D341Med (cell line): Measurements from ENCODE around the gene PARP14.
"Not testable (repeated sequence)": the region's sequence is repeated elsewhere in the genome, so short reads cannot be mapped to it uniquely, and the experiment has no call there.

Experiments
- DNase-seq: peaks from one replicate; pipeline ENCODE4 v3.0.0; 2012; ENCODE audit warnings: low spot score

The PARP14 gene, protein sequence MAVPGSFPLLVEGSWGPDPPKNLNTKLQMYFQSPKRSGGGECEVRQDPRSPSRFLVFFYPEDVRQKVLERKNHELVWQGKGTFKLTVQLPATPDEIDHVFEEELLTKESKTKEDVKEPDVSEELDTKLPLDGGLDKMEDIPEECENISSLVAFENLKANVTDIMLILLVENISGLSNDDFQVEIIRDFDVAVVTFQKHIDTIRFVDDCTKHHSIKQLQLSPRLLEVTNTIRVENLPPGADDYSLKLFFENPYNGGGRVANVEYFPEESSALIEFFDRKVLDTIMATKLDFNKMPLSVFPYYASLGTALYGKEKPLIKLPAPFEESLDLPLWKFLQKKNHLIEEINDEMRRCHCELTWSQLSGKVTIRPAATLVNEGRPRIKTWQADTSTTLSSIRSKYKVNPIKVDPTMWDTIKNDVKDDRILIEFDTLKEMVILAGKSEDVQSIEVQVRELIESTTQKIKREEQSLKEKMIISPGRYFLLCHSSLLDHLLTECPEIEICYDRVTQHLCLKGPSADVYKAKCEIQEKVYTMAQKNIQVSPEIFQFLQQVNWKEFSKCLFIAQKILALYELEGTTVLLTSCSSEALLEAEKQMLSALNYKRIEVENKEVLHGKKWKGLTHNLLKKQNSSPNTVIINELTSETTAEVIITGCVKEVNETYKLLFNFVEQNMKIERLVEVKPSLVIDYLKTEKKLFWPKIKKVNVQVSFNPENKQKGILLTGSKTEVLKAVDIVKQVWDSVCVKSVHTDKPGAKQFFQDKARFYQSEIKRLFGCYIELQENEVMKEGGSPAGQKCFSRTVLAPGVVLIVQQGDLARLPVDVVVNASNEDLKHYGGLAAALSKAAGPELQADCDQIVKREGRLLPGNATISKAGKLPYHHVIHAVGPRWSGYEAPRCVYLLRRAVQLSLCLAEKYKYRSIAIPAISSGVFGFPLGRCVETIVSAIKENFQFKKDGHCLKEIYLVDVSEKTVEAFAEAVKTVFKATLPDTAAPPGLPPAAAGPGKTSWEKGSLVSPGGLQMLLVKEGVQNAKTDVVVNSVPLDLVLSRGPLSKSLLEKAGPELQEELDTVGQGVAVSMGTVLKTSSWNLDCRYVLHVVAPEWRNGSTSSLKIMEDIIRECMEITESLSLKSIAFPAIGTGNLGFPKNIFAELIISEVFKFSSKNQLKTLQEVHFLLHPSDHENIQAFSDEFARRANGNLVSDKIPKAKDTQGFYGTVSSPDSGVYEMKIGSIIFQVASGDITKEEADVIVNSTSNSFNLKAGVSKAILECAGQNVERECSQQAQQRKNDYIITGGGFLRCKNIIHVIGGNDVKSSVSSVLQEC (N-terminal part only)

DNA sequence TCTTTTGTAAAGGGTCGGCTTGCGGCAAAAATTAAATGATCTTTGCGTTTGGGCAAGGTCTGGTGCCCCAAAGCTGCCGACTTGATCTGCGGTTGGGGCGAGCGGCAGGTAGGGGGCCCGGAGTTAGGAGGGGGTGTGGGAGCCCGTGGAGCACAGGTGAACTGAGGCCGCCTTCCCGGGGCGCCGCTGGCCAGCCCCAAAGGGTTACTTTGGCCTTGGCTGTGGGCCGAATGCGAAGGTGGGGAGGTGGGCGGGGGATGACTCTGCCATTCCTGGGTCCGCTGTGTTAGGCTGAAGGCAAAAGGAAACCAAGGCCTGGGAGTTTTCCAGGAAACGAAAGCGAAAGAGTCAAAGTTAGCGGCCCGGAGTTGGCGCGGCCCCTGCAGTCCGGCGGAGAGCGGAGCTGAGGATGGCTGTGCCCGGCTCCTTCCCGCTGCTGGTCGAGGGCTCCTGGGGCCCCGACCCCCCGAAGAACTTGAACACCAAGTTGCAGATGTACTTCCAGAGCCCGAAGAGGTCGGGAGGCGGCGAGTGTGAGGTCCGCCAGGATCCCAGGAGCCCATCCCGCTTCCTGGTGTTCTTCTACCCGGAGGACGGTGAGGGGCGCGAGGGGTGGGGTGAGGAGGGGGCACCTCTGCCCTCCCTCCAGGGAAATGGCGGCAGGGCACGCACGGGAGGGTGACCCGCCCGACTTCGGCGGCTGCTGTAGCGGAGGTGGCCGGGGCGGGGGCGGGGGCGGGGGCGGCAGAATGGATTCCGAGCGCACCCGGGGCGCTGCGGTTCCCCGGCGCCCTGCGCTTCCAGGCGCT, at the start of gene PARP14:
Gene PARP14 (plus strand): TSS at position 365 of the 809 bp plus-strand sequence. CDS start 45 bp downstream, at position 410.
- no peak for DNase-seq

GRCh38 chr3:122635789-122636188, 44.9 kb upstream of the PARP14 start:
- no peak for DNase-seq

DNA sequence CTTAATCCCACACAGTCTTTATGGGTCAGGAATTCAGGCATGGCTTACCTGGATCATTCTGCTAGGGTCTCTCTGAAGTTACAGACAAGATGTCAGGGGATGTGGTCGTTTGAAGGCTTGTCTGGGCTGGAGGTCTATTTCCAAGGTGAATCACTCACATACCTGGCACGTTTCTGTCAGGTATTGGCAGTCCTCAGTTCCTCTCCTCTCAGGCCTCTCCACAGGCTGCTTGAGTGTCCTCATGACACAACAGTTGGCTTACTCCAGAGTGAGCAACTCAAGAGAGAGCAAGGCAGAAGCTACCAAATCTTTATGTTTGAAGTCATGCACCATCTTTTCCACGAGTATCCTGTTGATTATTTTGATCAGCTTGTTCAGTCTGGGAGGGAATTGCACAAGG, 43.9 kb upstream of the PARP14 start:
- DNase-seq = no peak

DNA sequence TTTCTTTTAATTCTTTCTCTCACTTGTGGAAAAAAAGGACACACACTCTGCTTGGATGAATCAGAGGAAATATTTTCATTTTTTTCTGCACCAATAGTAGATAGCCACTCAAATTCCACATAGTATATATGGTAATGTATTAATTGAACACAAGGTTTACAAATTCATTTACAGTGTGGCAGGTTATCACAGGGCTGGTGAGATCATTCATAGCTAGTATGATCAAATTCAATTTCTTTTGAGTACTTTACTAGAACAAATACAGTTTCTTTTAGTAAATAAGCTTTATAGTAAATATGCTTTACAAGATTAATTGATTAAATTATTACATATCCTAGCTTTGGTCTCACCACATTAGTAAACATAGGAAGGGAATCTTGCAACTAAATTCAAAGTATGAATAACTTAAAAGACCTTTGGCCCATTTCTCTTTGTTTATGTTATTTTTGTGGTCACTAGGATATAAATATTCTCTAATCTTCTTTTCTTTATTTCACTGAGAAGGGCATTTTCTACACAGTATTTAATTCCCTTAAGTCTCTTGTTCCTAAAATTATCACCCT, 40.1 kb upstream of the PARP14 start:
- no peak for DNase-seq

GRCh38 chr3:122642935-122643334, 37.7 kb upstream of the PARP14 start:
- no peak for DNase-seq

- no peak for DNase-seq
These were observed 34.3 kb upstream of the PARP14 start for GRCh38 chr3:122646146-122646988.

GRCh38 chr3:122651233-122651907, 29.3 kb upstream of the PARP14 start:
- DNase-seq = not testable (repeated sequence)

- DNase-seq = not testable (repeated sequence)
These were observed 28.7 kb upstream of the PARP14 start for GRCh38 chr3:122651962-122652361.

GRCh38 chr3:122658336-122658735, 22.3 kb upstream of the PARP14 start:
- DNase-seq = not testable (repeated sequence)

DNA sequence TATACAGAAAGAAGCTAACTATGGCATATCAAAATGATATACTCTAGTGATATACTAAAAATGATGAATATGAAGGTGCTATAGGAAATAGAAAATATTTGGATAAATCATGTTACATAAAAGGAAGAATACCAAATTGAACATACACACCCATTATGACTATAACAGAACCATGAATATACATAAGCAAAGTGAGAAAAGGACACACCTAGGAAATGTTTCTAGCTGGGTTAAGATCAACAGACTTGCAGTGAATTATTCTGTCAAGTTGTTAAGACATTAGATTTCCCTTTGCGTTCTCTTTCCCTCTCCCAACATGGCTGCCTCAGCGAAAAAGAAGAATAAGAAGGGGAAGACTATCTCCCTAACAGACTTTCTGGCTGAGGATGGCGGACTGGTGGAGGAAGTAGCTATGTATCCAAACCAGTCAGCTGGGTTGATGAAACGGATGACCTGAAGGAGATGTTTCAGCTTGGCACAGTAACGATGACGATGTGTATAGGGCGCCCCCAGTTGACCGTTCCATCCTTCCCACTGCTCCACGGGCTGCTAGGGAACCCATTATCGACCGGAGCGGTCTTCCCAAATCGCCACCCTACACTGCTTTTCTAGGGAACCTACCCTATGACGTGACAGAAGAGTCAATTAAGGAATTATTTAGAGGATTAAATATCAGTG, 20.2 kb upstream of the PARP14 start:
- DNase-seq = no peak

DNA sequence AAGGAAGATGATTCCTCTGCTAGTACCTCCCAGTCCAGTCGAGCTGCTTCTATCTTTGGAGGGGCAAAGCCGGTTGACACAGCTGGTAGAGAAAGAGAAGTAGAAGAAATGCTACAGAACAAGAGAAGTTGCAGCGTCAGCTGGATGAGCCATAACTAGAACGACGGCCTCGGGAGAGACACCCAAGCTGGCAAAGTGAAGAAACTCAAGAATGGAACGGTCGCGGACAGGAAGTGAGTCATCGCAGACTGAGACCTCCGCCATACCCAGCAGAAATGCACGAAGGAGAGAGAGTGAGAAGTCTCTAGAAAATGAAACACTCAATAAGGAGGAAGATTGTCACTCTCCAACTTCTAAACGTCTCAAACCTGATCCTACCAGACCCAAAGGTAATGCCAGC, 19.0 kb upstream of the PARP14 start:
- no peak for DNase-seq

GRCh38 chr3:122662505-122662904, 18.1 kb upstream of the PARP14 start:
- no peak for DNase-seq

DNA sequence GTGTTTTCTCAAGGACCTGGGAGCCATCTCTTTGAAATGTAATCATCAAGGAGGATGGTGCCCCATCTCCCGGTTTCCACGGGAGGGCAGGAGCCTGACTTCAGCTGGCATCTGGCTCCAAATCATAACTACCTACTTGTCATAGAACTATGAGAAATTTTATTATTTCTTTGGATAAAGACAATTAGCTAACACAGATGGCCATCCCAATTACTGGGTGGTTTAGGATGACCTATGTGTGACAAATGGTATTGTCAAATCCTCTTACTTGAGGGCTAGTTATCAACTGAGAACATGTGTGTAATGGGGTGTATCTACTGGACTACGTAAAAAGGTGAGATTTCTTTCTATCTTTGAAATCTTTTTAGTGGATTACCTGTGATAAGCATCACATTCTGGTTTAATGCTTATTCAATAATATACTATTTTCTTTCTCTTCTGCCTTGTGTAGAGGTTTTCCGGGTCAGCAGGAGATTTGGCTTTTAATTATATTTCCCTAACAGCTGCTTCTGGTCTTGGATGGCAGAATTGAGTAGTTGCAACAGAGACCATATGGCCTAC, 15.3 kb upstream of the PARP14 start:
- no peak for DNase-seq

DNA sequence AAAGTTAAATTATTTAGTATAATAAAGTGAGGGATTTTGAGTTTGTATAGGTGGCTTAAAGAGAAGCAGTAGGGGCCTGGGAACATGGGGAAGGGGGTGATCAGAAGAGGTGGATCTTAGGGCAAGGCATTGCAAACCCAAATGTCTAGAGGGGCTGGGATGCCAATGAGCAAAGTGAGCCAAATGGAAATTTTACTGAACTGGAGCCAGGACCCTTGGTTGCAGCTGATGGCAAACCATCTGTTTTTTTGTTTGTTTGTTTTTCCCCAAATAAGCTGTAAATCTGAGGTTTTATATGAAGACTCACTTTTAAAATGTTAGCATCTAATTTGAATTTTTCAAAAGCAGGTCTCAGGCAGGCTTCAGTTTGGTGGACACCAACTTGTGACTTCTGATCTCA, 14.8 kb upstream of the PARP14 start:
- no peak for DNase-seq

GRCh38 chr3:122668930-122669730, 11.5 kb upstream of the PARP14 start:
- DNase-seq = no peak

DNA sequence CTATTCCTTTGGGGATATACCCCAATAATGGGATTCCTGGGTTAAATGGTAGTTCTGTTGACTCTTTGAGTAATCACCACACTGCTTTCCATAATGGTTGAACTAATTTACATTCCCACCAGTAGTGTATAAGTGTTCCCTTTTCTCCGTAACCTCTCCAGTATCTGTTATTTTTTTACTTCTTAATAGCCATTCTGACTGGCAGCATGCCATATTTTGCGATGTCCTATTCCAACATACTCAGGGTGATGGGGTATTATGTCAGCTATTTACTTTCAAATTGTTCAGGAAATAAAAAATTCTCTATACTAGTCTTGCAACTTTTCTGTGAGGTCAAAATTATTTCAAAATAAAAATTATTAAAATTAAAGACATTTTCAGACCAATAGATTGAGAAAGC, 9.1 kb upstream of the PARP14 start:
- DNase-seq = no peak

- no peak for DNase-seq
These were observed 6.3 kb upstream of the PARP14 start for GRCh38 chr3:122674339-122674738.

- no peak for DNase-seq
These were observed 3.9 kb upstream of the PARP14 start for GRCh38 chr3:122676759-122677158.
